ENCODE data around the gene ZNF282.
"Not testable (repeated sequence)": the region's sequence is repeated elsewhere in the genome, so short reads cannot be mapped to it uniquely, and the experiment has no call there.

The ZNF282 gene

DNA sequence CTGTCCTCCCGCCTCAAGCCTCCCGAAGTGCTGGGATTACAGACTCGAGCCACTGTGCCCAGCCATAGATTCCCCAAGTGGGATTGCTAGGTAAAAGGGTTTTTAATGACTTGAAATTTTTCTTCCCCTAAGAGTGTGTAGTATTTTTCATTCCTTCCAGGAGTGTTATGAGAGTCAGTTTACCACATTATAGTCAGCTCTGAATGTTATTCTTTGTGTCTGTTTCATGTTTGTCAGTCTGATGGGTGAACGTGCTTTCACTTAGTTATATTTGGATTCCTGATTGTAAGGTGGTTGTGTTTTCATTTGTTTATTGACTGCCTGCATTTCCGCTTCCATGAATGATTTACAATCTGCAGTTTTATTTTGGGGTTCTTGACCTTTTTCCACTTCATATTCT lies 50.4 kb downstream of the ZNF282 start:
- Histone ChIP-seq H3K27ac (ENCODE audit: low read length) (no peak overlapping the region), H3K9me3 (ENCODE audit: control insufficient read depth, low read depth, low read length) (no peaks in the 10 kb centered on the region), H3K4me1 (ENCODE audit: control insufficient read depth, low read depth, low read length) (no peaks in the 10 kb centered on the region), H3K27me3 (ENCODE audit: control insufficient read depth, insufficient read depth, low read length) (no peaks in the 10 kb centered on the region), H3K36me3 (ENCODE audit: control insufficient read depth, low read depth, low read length) (peaks cover 4% of the 10 kb centered on the region), H3K9ac (ENCODE audit: low read length) (no peak overlapping the region), H3K4me3 (ENCODE audit: low read length) (no peak overlapping the region)

DNA sequence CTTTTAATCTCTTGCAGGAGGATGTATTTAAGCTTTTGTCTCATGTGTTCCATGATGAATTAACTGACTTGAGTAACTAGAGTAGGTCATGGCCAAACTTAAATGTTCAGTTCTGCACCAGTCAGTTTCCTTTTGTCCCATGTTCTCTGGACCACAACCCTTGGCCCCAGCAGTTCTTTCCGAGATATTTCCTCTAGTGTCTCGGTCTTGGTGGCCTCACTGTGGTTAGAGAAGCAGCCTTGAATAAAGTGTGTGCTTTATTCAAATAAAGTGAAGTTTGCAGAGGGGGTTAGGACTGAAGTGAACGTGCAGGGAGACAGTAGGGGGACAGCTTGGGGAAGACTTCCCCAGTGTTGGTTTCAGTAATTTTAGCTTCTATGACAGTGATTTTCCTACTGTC lies 53.4 kb downstream of the ZNF282 start:
- no peak overlapping the region for H3K27ac ChIP-seq (ENCODE audit: low read length)
- no peaks in the 10 kb centered on the region for H3K4me1 ChIP-seq (ENCODE audit: control insufficient read depth, low read depth, low read length)
- H3K4me3 ChIP-seq (ENCODE audit: low read length) = no peak overlapping the region
- peaks cover 24% of the 10 kb centered on the region for H3K36me3 ChIP-seq (ENCODE audit: control insufficient read depth, low read depth, low read length)
- H3K9me3 ChIP-seq (ENCODE audit: control insufficient read depth, low read depth, low read length) = no peaks in the 10 kb centered on the region
- H3K27me3 ChIP-seq (ENCODE audit: control insufficient read depth, insufficient read depth, low read length) = no peaks in the 10 kb centered on the region
- no peak overlapping the region for H3K9ac ChIP-seq (ENCODE audit: low read length)

- H3K9ac ChIP-seq (ENCODE audit: low read length); H3K4me1 ChIP-seq (ENCODE audit: control insufficient read depth, low read depth, low read length); H3K27ac ChIP-seq (ENCODE audit: low read length); H3K4me3 ChIP-seq (ENCODE audit: low read length); H3K9me3 ChIP-seq (ENCODE audit: control insufficient read depth, low read depth, low read length); H3K27me3 ChIP-seq (ENCODE audit: control insufficient read depth, insufficient read depth, low read length): not testable (repeated sequence)
- H3K36me3 ChIP-seq (ENCODE audit: control insufficient read depth, low read depth, low read length) = peaks cover 32% of the 10 kb centered on the region
These were observed 54.8 kb downstream of the ZNF282 start for GRCh38 chr7:149250151-149250550.

- H3K4me1 ChIP-seq (ENCODE audit: control insufficient read depth, low read depth, low read length); H3K27me3 ChIP-seq (ENCODE audit: control insufficient read depth, insufficient read depth, low read length); H3K9me3 ChIP-seq (ENCODE audit: control insufficient read depth, low read depth, low read length); H3K9ac ChIP-seq (ENCODE audit: low read length); H3K4me3 ChIP-seq (ENCODE audit: low read length); H3K27ac ChIP-seq (ENCODE audit: low read length): not testable (repeated sequence)
- H3K36me3 ChIP-seq (ENCODE audit: control insufficient read depth, low read depth, low read length) = peaks cover 37% of the 10 kb centered on the region
These were observed 56.2 kb downstream of the ZNF282 start for GRCh38 chr7:149251518-149251917.

DNA sequence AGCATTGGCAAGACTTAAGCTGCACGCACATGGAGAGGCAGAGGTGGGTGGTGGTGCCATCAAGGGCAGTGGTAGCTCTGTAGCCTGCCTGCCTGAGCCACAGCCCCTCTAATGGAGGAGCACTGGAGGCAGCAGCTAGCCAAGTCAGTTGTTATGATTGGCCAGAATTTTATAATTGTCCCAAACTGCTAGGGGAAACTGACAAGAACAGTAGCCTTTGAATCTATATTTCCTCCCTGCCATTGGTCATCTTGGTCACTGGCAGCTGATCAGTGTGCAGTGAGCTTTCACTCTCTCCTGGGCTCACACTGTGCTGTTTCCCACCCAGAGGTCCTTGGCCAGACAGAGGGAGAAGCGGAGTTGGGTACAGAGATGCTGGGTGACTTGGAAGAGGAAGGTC lies 57.0 kb downstream of the ZNF282 start:
- Histone ChIP-seq H3K4me3 (ENCODE audit: low read length) (no peak overlapping the region), H3K27ac (ENCODE audit: low read length) (no peak overlapping the region), H3K27me3 (ENCODE audit: control insufficient read depth, insufficient read depth, low read length) (no peaks in the 10 kb centered on the region), H3K9ac (ENCODE audit: low read length) (no peak overlapping the region), H3K9me3 (ENCODE audit: control insufficient read depth, low read depth, low read length) (no peaks in the 10 kb centered on the region), H3K4me1 (ENCODE audit: control insufficient read depth, low read depth, low read length) (no peaks in the 10 kb centered on the region), H3K36me3 (ENCODE audit: control insufficient read depth, low read depth, low read length) (peaks cover 37% of the 10 kb centered on the region)

GRCh38 chr7:149253665-149254064 lies 58.3 kb downstream of the ZNF282 start:
- no peak overlapping the region for H3K4me3 ChIP-seq (ENCODE audit: low read length)
- no peaks in the 10 kb centered on the region for H3K27me3 ChIP-seq (ENCODE audit: control insufficient read depth, insufficient read depth, low read length)
- H3K9me3 ChIP-seq (ENCODE audit: control insufficient read depth, low read depth, low read length) = no peaks in the 10 kb centered on the region
- peaks cover 37% of the 10 kb centered on the region for H3K36me3 ChIP-seq (ENCODE audit: control insufficient read depth, low read depth, low read length)
- H3K9ac ChIP-seq (ENCODE audit: low read length) = no peak overlapping the region
- H3K27ac ChIP-seq (ENCODE audit: low read length) = no peak overlapping the region
- no peaks in the 10 kb centered on the region for H3K4me1 ChIP-seq (ENCODE audit: control insufficient read depth, low read depth, low read length)

- no peaks in the 10 kb centered on the region for H3K4me1 ChIP-seq (ENCODE audit: control insufficient read depth, low read depth, low read length)
- H3K27ac ChIP-seq (ENCODE audit: low read length) = no peak overlapping the region
- H3K36me3 ChIP-seq (ENCODE audit: control insufficient read depth, low read depth, low read length) = peaks cover 37% of the 10 kb centered on the region
These were observed 59.0 kb downstream of the ZNF282 start for GRCh38 chr7:149254181-149254858.

DNA sequence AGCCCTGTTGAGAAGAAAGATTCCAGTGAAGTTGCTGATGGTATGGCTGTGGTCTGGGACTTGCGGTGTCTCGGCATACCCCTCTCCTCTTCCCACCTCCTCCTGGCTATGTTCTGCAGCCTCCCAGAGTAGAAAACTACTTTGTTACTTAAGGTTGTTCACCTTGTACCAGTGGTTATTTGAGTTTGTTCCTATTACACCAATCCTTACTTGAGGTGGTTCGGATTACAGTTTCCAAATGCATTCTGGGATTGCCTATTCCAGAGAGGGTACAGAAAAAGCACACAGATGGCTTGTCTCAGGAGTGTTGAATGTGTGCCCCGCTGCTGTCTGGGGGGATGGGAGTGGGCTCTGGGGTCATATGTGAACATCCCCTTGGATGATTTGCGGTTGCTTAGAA lies 59.8 kb downstream of the ZNF282 start:
- H3K4me1 ChIP-seq (ENCODE audit: control insufficient read depth, low read depth, low read length) = no peaks in the 10 kb centered on the region
- H3K27me3 ChIP-seq (ENCODE audit: control insufficient read depth, insufficient read depth, low read length) = no peaks in the 10 kb centered on the region
- H3K27ac ChIP-seq (ENCODE audit: low read length) = no peak overlapping the region
- H3K36me3 ChIP-seq (ENCODE audit: control insufficient read depth, low read depth, low read length) = peaks cover 37% of the 10 kb centered on the region
- no peak overlapping the region for H3K9ac ChIP-seq (ENCODE audit: low read length)
- H3K9me3 ChIP-seq (ENCODE audit: control insufficient read depth, low read depth, low read length) = no peaks in the 10 kb centered on the region
- no peak overlapping the region for H3K4me3 ChIP-seq (ENCODE audit: low read length)

More at GRCh38 chr7:149254181-149254858, 59.0 kb downstream of the ZNF282 start:
- no peak overlapping the region for H3K9ac ChIP-seq (ENCODE audit: low read length)
- H3K27me3 ChIP-seq (ENCODE audit: control insufficient read depth, insufficient read depth, low read length) = no peaks in the 10 kb centered on the region
- H3K9me3 ChIP-seq (ENCODE audit: control insufficient read depth, low read depth, low read length) = no peaks in the 10 kb centered on the region
- no peak overlapping the region for H3K4me3 ChIP-seq (ENCODE audit: low read length)

DNA sequence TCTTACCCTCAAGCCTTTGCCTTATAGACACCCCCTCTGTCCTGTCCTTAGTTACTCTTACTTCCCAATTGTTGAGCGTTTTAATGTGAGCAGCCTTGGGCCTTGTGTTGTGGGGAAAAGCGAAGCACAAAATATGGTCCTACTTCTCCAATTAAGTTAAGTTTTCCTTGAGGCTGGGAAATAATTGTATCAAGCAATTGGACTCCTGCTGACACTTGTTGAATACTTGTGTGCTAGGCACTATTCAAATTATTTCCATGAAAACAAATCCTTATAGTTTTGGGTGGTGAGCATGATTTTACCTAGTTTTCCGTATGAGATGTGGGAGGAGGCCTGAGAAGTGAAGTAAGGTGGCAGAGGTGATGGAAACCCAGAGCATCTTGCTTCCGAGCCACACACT lies 61.2 kb downstream of the ZNF282 start:
- H3K27me3 ChIP-seq (ENCODE audit: control insufficient read depth, insufficient read depth, low read length) = peaks cover 10% of the 10 kb centered on the region
- H3K9ac ChIP-seq (ENCODE audit: low read length) = no peak overlapping the region
- H3K4me3 ChIP-seq (ENCODE audit: low read length) = no peak overlapping the region
- peaks cover 32% of the 10 kb centered on the region for H3K36me3 ChIP-seq (ENCODE audit: control insufficient read depth, low read depth, low read length)
- no peaks in the 10 kb centered on the region for H3K9me3 ChIP-seq (ENCODE audit: control insufficient read depth, low read depth, low read length)
- no peak overlapping the region for H3K27ac ChIP-seq (ENCODE audit: low read length)
- no peaks in the 10 kb centered on the region for H3K4me1 ChIP-seq (ENCODE audit: control insufficient read depth, low read depth, low read length)

DNA sequence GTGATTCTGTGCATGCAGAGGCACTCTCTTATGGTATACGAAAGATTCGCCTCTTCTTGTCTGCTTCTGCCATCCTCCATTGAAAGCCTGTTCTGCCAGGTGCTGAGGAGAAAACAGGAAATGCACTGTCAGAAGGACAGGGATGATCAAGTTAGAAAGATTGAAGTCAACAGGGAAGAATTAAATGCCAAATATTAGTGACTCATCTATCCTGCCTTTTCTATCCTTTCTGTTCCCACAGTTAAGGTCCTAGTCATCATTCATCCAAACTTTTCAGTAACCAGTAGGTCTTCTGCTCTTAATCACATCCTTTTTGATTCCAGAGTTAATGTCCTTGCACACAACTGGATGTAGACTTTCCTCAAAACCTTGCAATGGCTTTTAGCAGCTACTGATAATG lies 61.8 kb downstream of the ZNF282 start:
- Histone ChIP-seq H3K9ac (ENCODE audit: low read length) (no peak overlapping the region), H3K27me3 (ENCODE audit: control insufficient read depth, insufficient read depth, low read length) (peaks cover 12% of the 10 kb centered on the region), H3K36me3 (ENCODE audit: control insufficient read depth, low read depth, low read length) (peaks cover 27% of the 10 kb centered on the region), H3K4me3 (ENCODE audit: low read length) (no peak overlapping the region), H3K9me3 (ENCODE audit: control insufficient read depth, low read depth, low read length) (no peaks in the 10 kb centered on the region), H3K27ac (ENCODE audit: low read length) (no peak overlapping the region), H3K4me1 (ENCODE audit: control insufficient read depth, low read depth, low read length) (no peaks in the 10 kb centered on the region)

DNA sequence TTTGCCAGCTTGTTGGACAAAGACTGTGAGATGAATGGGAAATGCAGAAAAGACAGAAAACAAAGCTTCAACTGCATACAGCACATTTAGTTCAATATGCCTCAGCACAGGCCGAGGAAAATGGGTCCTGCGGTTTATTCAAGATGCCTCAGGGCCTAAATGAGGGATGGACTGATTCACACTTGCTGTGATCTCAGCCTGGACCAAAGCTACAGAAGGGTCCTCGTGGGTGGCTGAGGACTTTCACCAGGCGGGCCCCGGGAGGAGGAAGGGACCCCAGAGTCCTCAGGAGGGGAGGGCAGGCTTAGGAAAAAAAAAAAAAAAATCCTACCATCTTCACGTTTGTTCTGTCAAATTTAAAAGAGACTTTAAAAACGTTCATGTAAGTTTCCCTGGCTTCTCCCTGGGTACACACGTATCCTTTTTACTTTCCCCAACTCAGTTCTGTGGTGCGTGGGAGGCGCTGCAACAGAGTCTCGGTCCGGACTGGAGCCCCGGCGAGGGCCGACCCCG lies 66.0 kb downstream of the ZNF282 start:
- Histone ChIP-seq H3K4me1 (ENCODE audit: control insufficient read depth, low read depth, low read length) (no peaks in the 10 kb centered on the region), H3K27me3 (ENCODE audit: control insufficient read depth, insufficient read depth, low read length) (peaks cover 12% of the 10 kb centered on the region), H3K9me3 (ENCODE audit: control insufficient read depth, low read depth, low read length) (no peaks in the 10 kb centered on the region), H3K4me3 (ENCODE audit: low read length) (peak overlapping the region; percentile 69), H3K9ac (ENCODE audit: low read length) (peak overlapping the region; percentile 43), H3K36me3 (ENCODE audit: control insufficient read depth, low read depth, low read length) (peaks cover 7% of the 10 kb centered on the region), H3K27ac (ENCODE audit: low read length) (no peak overlapping the region)
